HepG2 (cell line): Measurements from ENCODE around the gene SLC16A11. TPM values are rescaled to one million over a fixed set of nuclear protein-coding genes. Genes with fewer than 3 reads are reported as not detected.
A peak's percentile ranks its signal among the peaks of the same experiment; 100 is the strongest.

ENCODE experiments used
- GFI1 ChIP-seq: sonication (generic); formaldehyde crosslinking; IDR thresholded peaks from 2 replicates; pipeline ENCODE4 v1.5.0; 2020; ENCODE audit warnings: missing genetic modification reagents, mild to moderate bottlenecking, borderline replicate concordance
- GPN1 ChIP-seq: sonication (generic); formaldehyde crosslinking; IDR thresholded peaks from 2 replicates; pipeline ENCODE4 v1.5.1; 2020; ENCODE audit warnings: missing genetic modification reagents, borderline replicate concordance
- KAT2B ChIP-seq: fragments of 150-350 bp; IDR thresholded peaks from 2 replicates; pipeline ENCODE4 v1.6.1; 2014; ENCODE audit warnings: low read depth, low read length, borderline replicate concordance
- KDM1A ChIP-seq: IDR thresholded peaks from 2 replicates; pipeline ENCODE4 v1.6.1; 2016; ENCODE audit warnings: missing compliant biosample characterization
- MEIS2 ChIP-seq: sonication (generic); formaldehyde crosslinking; IDR thresholded peaks from 2 replicates; pipeline ENCODE4 v1.9.0; 2021; ENCODE audit warnings: mild to moderate bottlenecking, missing genetic modification reagents
- NRL ChIP-seq: sonication (generic); formaldehyde crosslinking; IDR thresholded peaks from 2 replicates; pipeline ENCODE4 v1.5.0; 2020; ENCODE audit warnings: missing genetic modification reagents, mild to moderate bottlenecking, moderate library complexity, borderline replicate concordance
- RBM22 ChIP-seq: fragments of 200-400 bp; formaldehyde crosslinking; optimal IDR thresholded peaks from 2 replicates; pipeline ENCODE3; 2017; ENCODE audit warnings: mild to moderate bottlenecking, low read length, moderate library complexity
- SOX6 ChIP-seq, 2 experiments: fragments of 450-650 bp in 1 of 2; sonication (generic) in 1 of 2; formaldehyde crosslinking in 1 of 2; IDR thresholded peaks; 2 replicates each; pipeline versions ENCODE4 v1.4.0 to v1.6.1; 2017 to 2020; ENCODE audit warnings: antibody characterized with exemption in 1 of 2, mild to moderate bottlenecking in 1 of 2, missing genetic modification reagents in 1 of 2
- SP2 ChIP-seq: sonication (generic); formaldehyde crosslinking; IDR thresholded peaks from 2 replicates; pipeline ENCODE4 v1.5.1; 2020; ENCODE audit warnings: mild to moderate bottlenecking, missing genetic modification reagents
- TAF15 ChIP-seq: fragments of 200-400 bp; formaldehyde crosslinking; IDR thresholded peaks from one replicate; pipeline ENCODE4 v1.6.1; 2018; ENCODE audit warnings: mild to moderate bottlenecking, low read depth, low read length; ENCODE audit not compliant: poor library complexity, severe bottlenecking
- THAP11 ChIP-seq: IDR thresholded peaks from 2 replicates; pipeline ENCODE4 v1.6.1; 2016; ENCODE audit warnings: missing biosample characterization, missing genetic modification reagents
- ZFYVE20 ChIP-seq: sonication (generic); formaldehyde crosslinking; IDR thresholded peaks from 2 replicates; pipeline ENCODE4 v1.8.0; 2023; ENCODE audit warnings: low read depth, mild to moderate bottlenecking, moderate library complexity, missing genetic modification reagents, borderline replicate concordance
- ZNF792 ChIP-seq: IDR thresholded peaks from 2 replicates; pipeline ENCODE4 v1.6.1; 2016
- ZSCAN29 ChIP-seq: sonication (generic); formaldehyde crosslinking; conservative IDR thresholded peaks from 2 replicates; pipeline ENCODE4 v1.4.0; 2020; ENCODE audit warnings: mild to moderate bottlenecking, missing genetic modification reagents
- polyA plus RNA-seq, 8 experiments: library from polyadenylated mRNA; depleted of rRNA in 3 of 8; stranded (reverse) in 7 of 8; unstranded in 1 of 8; fragments of >200 nt; fragmentation: Illumina TruSeq in 4 of 8; extraction: Trizol in 4 of 8; gene quantifications; 2 replicates each; pipeline versions ENCODE4 v1.2.1 to v1.2.3, GENCODE V29; 2011 to 2016; ENCODE audit warnings: low read depth in 4 of 8, missing spikeins in 1 of 8, mixed read lengths in 1 of 8; ENCODE audit not compliant: insufficient read depth in 1 of 8
- total RNA-seq, 5 experiments: library from RNA; depleted of rRNA; stranded (reverse); fragments of >200 nt; fragmentation: Illumina TruSeq; extraction: Trizol; gene quantifications; 2 replicates each; pipeline ENCODE4 v1.2.3, GENCODE V29; 2016; ENCODE audit warnings: low read depth in 1 of 5
- TF ChIP-seq, protein P1 (sequence below): sonication (generic); formaldehyde crosslinking; conservative IDR thresholded peaks from 2 replicates; pipeline ENCODE4 v1.8.0; 2022; ENCODE audit warnings: mild to moderate bottlenecking, moderate library complexity, missing genetic modification reagents
- TF ChIP-seq, protein P2 (sequence below): sonication (generic); formaldehyde crosslinking; IDR thresholded peaks from 2 replicates; pipeline ENCODE4 v1.5.0; 2020; ENCODE audit warnings: mild to moderate bottlenecking, missing genetic modification reagents, moderate library complexity
- TF ChIP-seq, protein P3 (sequence below): sonication (generic); formaldehyde crosslinking; IDR thresholded peaks from 2 replicates; pipeline ENCODE4 v1.4.0; 2020; ENCODE audit warnings: missing genetic modification reagents, low read depth, mild to moderate bottlenecking, borderline replicate concordance
- TF ChIP-seq, protein P4 (sequence below): sonication (generic); formaldehyde crosslinking; IDR thresholded peaks from 2 replicates; pipeline ENCODE4 v1.4.0; 2020; ENCODE audit warnings: missing genetic modification reagents
- TF ChIP-seq, protein P5 (sequence below): sonication (generic); formaldehyde crosslinking; IDR thresholded peaks from 2 replicates; pipeline ENCODE4 v1.8.0; 2022; ENCODE audit warnings: missing genetic modification reagents, mild to moderate bottlenecking, inconsistent platforms, borderline replicate concordance

Gene SLC16A11
- total and polyA plus RNA-seq, 2 of the 13 experiments (the other 11 are each of a cell fraction or from before 2014, with no cell fraction given), result not detected

DNA sequence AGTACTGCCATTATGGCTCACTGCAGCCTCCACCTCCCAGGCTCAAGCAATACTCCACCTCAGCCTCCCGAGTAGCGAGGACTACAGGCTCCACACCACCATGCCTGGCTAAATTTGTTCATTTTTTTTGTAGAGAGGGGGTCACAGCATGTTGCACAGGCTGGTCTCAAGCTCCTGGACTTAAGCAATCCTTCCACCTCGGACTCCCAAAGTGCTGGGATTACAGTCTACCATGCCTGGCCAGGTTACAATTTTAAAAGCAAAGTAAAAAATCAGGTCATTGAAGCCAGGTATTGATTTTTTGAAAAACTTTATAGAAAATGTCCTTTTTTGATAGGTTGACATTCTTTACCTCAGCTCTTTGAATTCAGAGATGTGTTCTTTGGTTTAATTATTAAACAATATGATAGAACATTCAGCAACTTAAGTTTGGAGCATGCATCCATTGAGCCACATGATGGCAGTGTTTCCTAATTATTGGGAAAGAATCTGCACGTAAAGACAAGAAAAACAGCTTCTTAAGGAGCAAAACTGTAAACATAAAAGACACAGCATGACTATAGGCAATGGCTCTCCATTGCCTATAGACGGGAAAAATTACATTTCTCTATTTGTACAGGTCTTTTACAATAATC, 1.7 kb upstream of the SLC16A11 start (continued):
- TF ChIP-seq, protein P1, sequence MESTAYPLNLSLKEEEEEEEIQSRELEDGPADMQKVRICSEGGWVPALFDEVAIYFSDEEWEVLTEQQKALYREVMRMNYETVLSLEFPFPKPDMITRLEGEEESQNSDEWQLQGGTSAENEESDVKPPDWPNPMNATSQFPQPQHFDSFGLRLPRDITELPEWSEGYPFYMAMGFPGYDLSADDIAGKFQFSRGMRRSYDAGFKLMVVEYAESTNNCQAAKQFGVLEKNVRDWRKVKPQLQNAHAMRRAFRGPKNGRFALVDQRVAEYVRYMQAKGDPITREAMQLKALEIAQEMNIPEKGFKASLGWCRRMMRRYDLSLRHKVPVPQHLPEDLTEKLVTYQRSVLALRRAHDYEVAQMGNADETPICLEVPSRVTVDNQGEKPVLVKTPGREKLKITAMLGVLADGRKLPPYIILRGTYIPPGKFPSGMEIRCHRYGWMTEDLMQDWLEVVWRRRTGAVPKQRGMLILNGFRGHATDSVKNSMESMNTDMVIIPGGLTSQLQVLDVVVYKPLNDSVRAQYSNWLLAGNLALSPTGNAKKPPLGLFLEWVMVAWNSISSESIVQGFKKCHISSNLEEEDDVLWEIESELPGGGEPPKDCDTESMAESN (CRISPR knock-in tag), result no peak
- TF ChIP-seq MEIS2 (CRISPR knock-in tag) (no peak), ZFYVE20 (no peak), SP2 (no peak), ZNF792 (CRISPR knock-in tag) (no peak), KAT2B (no peak), NRL (CRISPR knock-in tag) (no peak), GPN1 (CRISPR knock-in tag) (no peak), KDM1A (CRISPR knock-in tag) (no peak), TAF15 (no peak), GFI1 (CRISPR knock-in tag) (no peak), RBM22 (no peak), SOX6 (IDR thresholded peaks at IDR 0.05) (no peak), SOX6 (CRISPR knock-in tag; IDR thresholded peaks at IDR 0.05) (no peak), ZSCAN29 (CRISPR knock-in tag) (no peak), THAP11 (peak; percentile 70)
- TF ChIP-seq, protein P2, sequence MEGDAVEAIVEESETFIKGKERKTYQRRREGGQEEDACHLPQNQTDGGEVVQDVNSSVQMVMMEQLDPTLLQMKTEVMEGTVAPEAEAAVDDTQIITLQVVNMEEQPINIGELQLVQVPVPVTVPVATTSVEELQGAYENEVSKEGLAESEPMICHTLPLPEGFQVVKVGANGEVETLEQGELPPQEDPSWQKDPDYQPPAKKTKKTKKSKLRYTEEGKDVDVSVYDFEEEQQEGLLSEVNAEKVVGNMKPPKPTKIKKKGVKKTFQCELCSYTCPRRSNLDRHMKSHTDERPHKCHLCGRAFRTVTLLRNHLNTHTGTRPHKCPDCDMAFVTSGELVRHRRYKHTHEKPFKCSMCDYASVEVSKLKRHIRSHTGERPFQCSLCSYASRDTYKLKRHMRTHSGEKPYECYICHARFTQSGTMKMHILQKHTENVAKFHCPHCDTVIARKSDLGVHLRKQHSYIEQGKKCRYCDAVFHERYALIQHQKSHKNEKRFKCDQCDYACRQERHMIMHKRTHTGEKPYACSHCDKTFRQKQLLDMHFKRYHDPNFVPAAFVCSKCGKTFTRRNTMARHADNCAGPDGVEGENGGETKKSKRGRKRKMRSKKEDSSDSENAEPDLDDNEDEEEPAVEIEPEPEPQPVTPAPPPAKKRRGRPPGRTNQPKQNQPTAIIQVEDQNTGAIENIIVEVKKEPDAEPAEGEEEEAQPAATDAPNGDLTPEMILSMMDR (CRISPR knock-in tag), result peak; percentile 84
- TF ChIP-seq, protein P3, sequence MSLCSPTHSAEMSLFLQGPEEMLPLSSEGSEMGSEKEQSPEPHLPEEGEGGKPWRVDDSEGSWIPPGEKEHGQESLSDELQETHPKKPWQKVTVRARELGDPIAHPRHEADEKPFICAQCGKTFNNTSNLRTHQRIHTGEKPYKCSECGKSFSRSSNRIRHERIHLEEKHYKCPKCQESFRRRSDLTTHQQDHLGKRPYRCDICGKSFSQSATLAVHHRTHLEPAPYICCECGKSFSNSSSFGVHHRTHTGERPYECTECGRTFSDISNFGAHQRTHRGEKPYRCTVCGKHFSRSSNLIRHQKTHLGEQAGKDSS, result no peak
- TF ChIP-seq, protein P4, sequence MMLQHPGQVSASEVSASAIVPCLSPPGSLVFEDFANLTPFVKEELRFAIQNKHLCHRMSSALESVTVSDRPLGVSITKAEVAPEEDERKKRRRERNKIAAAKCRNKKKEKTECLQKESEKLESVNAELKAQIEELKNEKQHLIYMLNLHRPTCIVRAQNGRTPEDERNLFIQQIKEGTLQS, result no peak
- TF ChIP-seq, protein P5, sequence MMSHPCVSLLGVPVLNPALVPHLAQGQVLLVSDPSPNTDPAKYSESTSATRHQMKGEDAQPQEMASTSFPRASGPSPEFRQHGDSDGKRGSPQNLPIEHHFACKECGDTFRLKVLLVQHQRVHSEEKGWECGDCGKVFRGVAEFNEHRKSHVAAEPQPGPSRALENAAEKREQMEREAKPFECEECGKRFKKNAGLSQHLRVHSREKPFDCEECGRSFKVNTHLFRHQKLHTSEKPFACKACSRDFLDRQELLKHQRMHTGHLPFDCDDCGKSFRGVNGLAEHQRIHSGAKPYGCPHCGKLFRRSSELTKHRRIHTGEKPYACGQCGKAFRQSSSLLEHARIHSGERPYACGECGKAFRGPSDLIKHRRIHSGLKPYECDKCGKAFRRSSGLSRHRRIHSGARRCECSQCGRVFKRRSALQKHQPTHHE (CRISPR knock-in tag), result no peak
